Measurements from ENCODE around the gene SMNDC1. TPM values are rescaled to one million over a fixed set of nuclear protein-coding genes. Genes with fewer than 3 reads are reported as not detected.
"Not testable (repeated sequence)": the region's sequence is repeated elsewhere in the genome, so short reads cannot be mapped to it uniquely, and the experiment has no call there.

Gene SMNDC1
- total RNA-seq, 4 donors from 2014 or later, result 3.6 to 15.7 (median 8.9) TPM

GRCh38 chr10:110274072-110274627, 30.6 kb downstream of the SMNDC1 start:
- intact Hi-C loops (cut with DNase I; ENCODE audit: low total_unique reads) (loop anchor here (5.0 kb wide), 1 partner anchor 47 kb away; no protein-coding TSS in a partner anchor), in situ Hi-C loops (cut with MboI; ENCODE audit: low pct_ligation_motif_present in 1 of 4, low pct_unique_long_range_greater_than_20kb in 1 of 4, low sequenced_read_pairs in 3 of 4) (no loop called here)
- peaks cover 7 to 35% (median 23%) of the 10 kb centered on the region in 4 donors for H3K4me1 ChIP-seq
- H3K27ac ChIP-seq, result peak overlapping the region in 3 of 4 donors; percentile 14 to 54 (median 44)
- no peaks in the 10 kb centered on the region for H3K9me3 ChIP-seq
- H3K4me3 ChIP-seq, result no peak overlapping the region
- no peak for TF ChIP-seq POLR2AphosphoS5 (IDR thresholded peaks at IDR 0.05)
- no peak for TF ChIP-seq EP300 (IDR thresholded peaks at IDR 0.05; ENCODE audit: low read depth)
- no peaks in the 10 kb centered on the region for H3K27me3 ChIP-seq
- no peak for DNase-seq
- peaks cover 0 to 3% (median 0%) of the 10 kb centered on the region in 4 donors for H3K36me3 ChIP-seq

- H3K36me3 ChIP-seq, result peaks cover 0 to 3% (median 0%) of the 10 kb centered on the region in 4 donors
- H3K9me3 ChIP-seq, result no peaks in the 10 kb centered on the region
- intact Hi-C loops (cut with DNase I; ENCODE audit: low total_unique reads) (loop anchor here (5.0 kb wide), 1 partner anchor 46 kb away; no protein-coding TSS in a partner anchor), in situ Hi-C loops (cut with MboI; ENCODE audit: low pct_ligation_motif_present in 1 of 4, low pct_unique_long_range_greater_than_20kb in 1 of 4, low sequenced_read_pairs in 3 of 4) (no loop called here)
- H3K27ac ChIP-seq, result peak overlapping the region in 3 of 4 donors; percentile 14 to 54 (median 44)
- H3K4me1 ChIP-seq, result peaks cover 9 to 36% (median 29%) of the 10 kb centered on the region in 4 donors
- peak; percentile 56 for DNase-seq
- TF ChIP-seq EP300 (IDR thresholded peaks at IDR 0.05; ENCODE audit: low read depth), result no peak
- no peak for TF ChIP-seq CTCF (IDR thresholded peaks at IDR 0.05)
- TF ChIP-seq POLR2A (IDR thresholded peaks at IDR 0.05), result no peak
- peak in 2 of 3 donors; percentile 10 to 24 for TF ChIP-seq POLR2AphosphoS5 (IDR thresholded peaks at IDR 0.05)
- H3K27me3 ChIP-seq, result no peaks in the 10 kb centered on the region
- H3K4me3 ChIP-seq, result no peak overlapping the region
- WGBS, 2 donors (ENCODE audit: low coverage in 1 of 2), result 56 to 70% methylated on average over 4 of the region's 4 CpGs
Observed at GRCh38 chr10:110273474-110273873, 31.2 kb downstream of the SMNDC1 start.

- DNase-seq; H3K36me3 ChIP-seq; H3K4me3 ChIP-seq; H3K27me3 ChIP-seq; H3K9me3 ChIP-seq; in situ Hi-C loops (cut with MboI; ENCODE audit: low pct_ligation_motif_present in 1 of 4, low pct_unique_long_range_greater_than_20kb in 1 of 4, low sequenced_read_pairs in 3 of 4): not testable (repeated sequence)
- Histone ChIP-seq H3K4me1 (peaks cover 12 to 41% (median 29%) of the 10 kb centered on the region in 4 donors), H3K27ac (peak overlapping the region in 2 of 4 donors; percentile 10 to 25)
- intact Hi-C loops (cut with DNase I; ENCODE audit: low total_unique reads), result loop anchor here (5.0 kb wide), 1 partner anchor 46 kb away; no protein-coding TSS in a partner anchor
- WGBS, 2 donors (ENCODE audit: low coverage in 1 of 2), result 83 to 93% methylated on average over 3 to 15 of the region's 15 CpGs
Observed at GRCh38 chr10:110272995-110273394, 31.7 kb downstream of the SMNDC1 start.

- peak overlapping the region; percentile 54 to 80 (median 76) for H3K27ac ChIP-seq
- H3K27me3 ChIP-seq, result no peaks in the 10 kb centered on the region
- in situ Hi-C loops (cut with MboI; ENCODE audit: low pct_ligation_motif_present in 1 of 4, low pct_unique_long_range_greater_than_20kb in 1 of 4, low sequenced_read_pairs in 3 of 4), result no loop called here
- H3K4me1 ChIP-seq, result peaks cover 12 to 42% (median 29%) of the 10 kb centered on the region in 4 donors
- DNase-seq, result peak; percentile 17
- intact Hi-C loops (cut with DNase I; ENCODE audit: low total_unique reads), result loop anchor here (5.0 kb wide), 1 partner anchor 42 kb away; no protein-coding TSS in a partner anchor
- H3K4me3 ChIP-seq, result peak overlapping the region in 2 of 4 donors; percentile 13 to 22
- 25 to 46% methylated on average over 4 of the region's 4 CpGs for WGBS, 2 donors (ENCODE audit: low coverage in 1 of 2)
- H3K9me3 ChIP-seq, result no peaks in the 10 kb centered on the region
- TF ChIP-seq POLR2AphosphoS5 (IDR thresholded peaks at IDR 0.05) (no peak), POLR2A (IDR thresholded peaks at IDR 0.05) (no peak), CTCF (IDR thresholded peaks at IDR 0.05) (no peak), EP300 (IDR thresholded peaks at IDR 0.05; ENCODE audit: low read depth) (no peak)
- no peaks in the 10 kb centered on the region for H3K36me3 ChIP-seq
Observed at GRCh38 chr10:110269374-110270318, 35.1 kb downstream of the SMNDC1 start.

GRCh38 chr10:110268971-110269370, 35.7 kb downstream of the SMNDC1 start:
- Histone ChIP-seq H3K9me3 (no peaks in the 10 kb centered on the region), H3K4me1 (peaks cover 12 to 41% (median 27%) of the 10 kb centered on the region in 4 donors), H3K27me3 (no peaks in the 10 kb centered on the region), H3K36me3 (no peaks in the 10 kb centered on the region), H3K4me3 (peak overlapping the region in 2 of 4 donors; percentile 13 to 22), H3K27ac (peak overlapping the region; percentile 54 to 80 (median 76))
- intact Hi-C loops (cut with DNase I; ENCODE audit: low total_unique reads), result no loop called here
- DNase-seq, result no peak
- TF ChIP-seq CTCF (IDR thresholded peaks at IDR 0.05) (no peak), POLR2AphosphoS5 (IDR thresholded peaks at IDR 0.05) (no peak), EP300 (IDR thresholded peaks at IDR 0.05; ENCODE audit: low read depth) (no peak), POLR2A (IDR thresholded peaks at IDR 0.05) (no peak)
- WGBS, 2 donors (ENCODE audit: low coverage in 1 of 2), result 34 to 54% methylated on average over 2 of the region's 2 CpGs
- in situ Hi-C loops (cut with MboI; ENCODE audit: low pct_ligation_motif_present in 1 of 4, low pct_unique_long_range_greater_than_20kb in 1 of 4, low sequenced_read_pairs in 3 of 4), result no loop called here
